CD4-positive, alpha-beta T cell (primary cell): ENCODE results near the gene TNRC6B. TPM values are rescaled to one million over a fixed set of nuclear protein-coding genes. Genes with fewer than 3 reads are reported as not detected.

Source experiments
- ATAC-seq: fragments of 200-7000 bp; cut with Tn5 transposase; one replicate; pipeline ENCODE4 v1.10.0; 2022; ENCODE audit warnings: mild to moderate bottlenecking; ENCODE audit not compliant: poor library complexity
- CTCF ChIA-PET: fragments of 350-600 bp; sonication (Branson Sonifier 250); formaldehyde crosslinking; loops from one replicate; lab custom pipeline; 2021; ENCODE audit warnings: antibody characterized with exemption, inconsistent platforms; lab: Charles Lee
- POLR2A ChIA-PET: fragments of 350-600 bp; sonication (Branson Sonifier 250); formaldehyde crosslinking; loops from one replicate; lab custom pipeline; 2021; ENCODE audit warnings: antibody characterized with exemption, inconsistent platforms; lab: Charles Lee
- DNase-seq, 14 experiments: peaks; one replicate each; pipeline ENCODE4 v3.0.0-alpha.2; 2013 to 2020; ENCODE audit warnings: mixed read lengths in 2 of 14
- H3K27ac ChIP-seq, 2 donors: one replicate each; pipeline versions ENCODE4 v1.5.1 to v1.7.0; 2013; ENCODE audit warnings: low read length in 2 of 2, low read depth in 1 of 2, mild to moderate bottlenecking in 1 of 2
- H3K27me3 ChIP-seq, 2 experiments: 1 replicate in 1 of 2; 2 replicates in 1 of 2; pipeline versions ENCODE4 v1.6.1 to v1.7.0; 2013; ENCODE audit warnings: low read length in 2 of 2, control low read depth in 1 of 2, mild to moderate bottlenecking in 1 of 2, moderate library complexity in 1 of 2; ENCODE audit not compliant: insufficient read depth in 2 of 2, control insufficient read depth in 1 of 2
- H3K36me3 ChIP-seq: one replicate; pipeline ENCODE4 v1.6.1; 2013; ENCODE audit warnings: low read length, control low read depth; ENCODE audit not compliant: insufficient read depth
- H3K4me1 ChIP-seq: one replicate; pipeline ENCODE4 v1.6.1; 2013; ENCODE audit warnings: low read length, control low read depth; ENCODE audit not compliant: insufficient read depth
- H3K4me3 ChIP-seq: one replicate; pipeline ENCODE4 v1.5.1; 2013; ENCODE audit warnings: mild to moderate bottlenecking, low read length, moderate library complexity
- H3K9me3 ChIP-seq, 2 experiments: 1 replicate in 1 of 2; 2 replicates in 1 of 2; pipeline versions ENCODE4 v1.6.1 to v1.7.0; 2013; ENCODE audit warnings: low read length in 2 of 2, mild to moderate bottlenecking in 2 of 2, control low read depth in 1 of 2, moderate library complexity in 1 of 2; ENCODE audit not compliant: control insufficient read depth in 1 of 2, insufficient read depth in 1 of 2
- H3K27ac Mint-ChIP-seq: one replicate; pipeline ENCODE4 v1.8.0; 2020; ENCODE audit warnings: mixed read lengths
- H3K27me3 Mint-ChIP-seq: one replicate; pipeline ENCODE4 v1.8.0; 2021; ENCODE audit warnings: mixed read lengths
- H3K36me3 Mint-ChIP-seq: one replicate; pipeline ENCODE4 v1.8.0; 2021; ENCODE audit warnings: low read depth, mixed read lengths
- H3K4me1 Mint-ChIP-seq: one replicate; pipeline ENCODE4 v1.8.0; 2021; ENCODE audit warnings: low read depth, mixed read lengths
- H3K4me3 Mint-ChIP-seq: one replicate; pipeline ENCODE4 v1.8.0; 2020; ENCODE audit warnings: mild to moderate bottlenecking, mixed read lengths
- H3K9me3 Mint-ChIP-seq: one replicate; pipeline ENCODE4 v1.8.0; 2020; ENCODE audit warnings: mixed read lengths
- intact Hi-C, 2 experiments: fragments of 100-400 bp; cut with DNase I in 1 of 2; cut with micrococcal nuclease in 1 of 2; formaldehyde crosslinking; loops; one replicate each; pipeline versions ENCODE4 v1.15.1 to v1.9.0; 2023 to 2025; cut with DNase I, micrococcal nuclease
- total RNA-seq, 174 experiments: library from RNA in 2 of 174; stranded (reverse) in 2 of 174; gene quantifications; one replicate each; pipeline ENCODE4 v1.2.3 and lab custom pipeline; 2021 to 2026
- TF ChIP-seq, protein P1 (sequence below): fragments of 200-600 bp; IDR thresholded peaks from one replicate; pipeline ENCODE4 v1.8.0; 2022; ENCODE audit warnings: antibody characterized with exemption, mild to moderate bottlenecking

The TNRC6B gene
- total RNA-seq, 2 experiments from 2014 or later = 110 to 111 TPM

DNA sequence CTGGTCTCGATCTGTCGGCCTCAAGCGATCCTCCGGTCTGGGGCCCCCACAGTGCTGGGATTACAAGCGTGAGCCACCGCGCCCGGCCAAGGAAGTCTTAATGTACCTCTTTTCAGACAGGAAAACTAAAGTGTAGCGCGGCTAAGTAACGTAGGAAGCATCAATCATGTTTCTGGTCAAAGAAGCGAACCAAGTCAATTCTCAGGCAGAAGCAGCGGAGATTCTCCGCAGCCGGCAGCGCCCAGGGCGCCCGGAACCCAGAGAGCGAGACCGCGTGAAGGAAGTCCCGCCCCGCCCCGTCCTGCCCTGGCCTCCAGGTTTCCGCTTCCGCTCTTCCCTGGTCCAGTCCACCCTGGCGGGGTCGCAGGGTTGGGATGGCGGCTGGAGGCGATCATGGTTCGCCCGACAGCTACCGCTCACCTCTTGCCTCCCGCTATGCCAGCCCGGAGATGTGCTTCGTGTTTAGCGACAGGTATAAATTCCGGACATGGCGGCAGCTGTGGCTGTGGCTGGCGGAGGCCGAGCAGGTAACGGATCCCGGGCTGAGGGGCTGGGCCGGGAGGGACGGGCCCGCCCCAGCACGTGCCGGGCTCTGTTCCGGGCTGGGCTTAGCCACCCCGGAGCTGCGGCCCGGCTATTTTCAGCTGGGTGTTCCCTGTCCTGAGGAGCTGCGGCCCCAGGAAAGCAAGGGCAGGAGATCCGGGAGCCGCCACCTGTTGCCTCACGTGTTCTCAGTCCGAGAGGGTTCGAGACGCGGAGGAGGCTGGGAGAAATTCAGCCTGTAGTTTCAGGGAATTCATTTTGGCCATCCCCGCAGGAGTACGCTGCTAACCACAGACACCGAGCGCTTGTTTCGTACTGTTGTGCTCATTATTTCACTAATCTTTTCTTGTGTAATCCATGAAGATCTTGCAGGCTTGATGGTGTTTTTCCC, 168.7 kb downstream of the TNRC6B start, which contains the start of gene ADSL:
ADSL (plus strand) TSS at position 316 of the 934 bp plus-strand sequence; CDS start at position 375, 59 bp downstream.
- TF ChIP-seq, protein P1, sequence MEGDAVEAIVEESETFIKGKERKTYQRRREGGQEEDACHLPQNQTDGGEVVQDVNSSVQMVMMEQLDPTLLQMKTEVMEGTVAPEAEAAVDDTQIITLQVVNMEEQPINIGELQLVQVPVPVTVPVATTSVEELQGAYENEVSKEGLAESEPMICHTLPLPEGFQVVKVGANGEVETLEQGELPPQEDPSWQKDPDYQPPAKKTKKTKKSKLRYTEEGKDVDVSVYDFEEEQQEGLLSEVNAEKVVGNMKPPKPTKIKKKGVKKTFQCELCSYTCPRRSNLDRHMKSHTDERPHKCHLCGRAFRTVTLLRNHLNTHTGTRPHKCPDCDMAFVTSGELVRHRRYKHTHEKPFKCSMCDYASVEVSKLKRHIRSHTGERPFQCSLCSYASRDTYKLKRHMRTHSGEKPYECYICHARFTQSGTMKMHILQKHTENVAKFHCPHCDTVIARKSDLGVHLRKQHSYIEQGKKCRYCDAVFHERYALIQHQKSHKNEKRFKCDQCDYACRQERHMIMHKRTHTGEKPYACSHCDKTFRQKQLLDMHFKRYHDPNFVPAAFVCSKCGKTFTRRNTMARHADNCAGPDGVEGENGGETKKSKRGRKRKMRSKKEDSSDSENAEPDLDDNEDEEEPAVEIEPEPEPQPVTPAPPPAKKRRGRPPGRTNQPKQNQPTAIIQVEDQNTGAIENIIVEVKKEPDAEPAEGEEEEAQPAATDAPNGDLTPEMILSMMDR = no peak
- ChIA-PET POLR2A (interaction anchor here (0.5 to 5.4 kb wide), 25 partner anchors 12 to 947 kb away, joined by 3 to 105 read pairs (median 4); partner anchors contain the start of genes ATF4, TAB1 and TNRC6B), CTCF (interaction anchor here (0.7 to 3.9 kb wide), 18 partner anchors 12 to 789 kb away, joined by 3 to 37 read pairs (median 4); partner anchors contain the start of gene TNRC6B)
- no peaks in the 10 kb centered on the region for H3K9me3 ChIP-seq
- peak within 1 kb of the TSS; percentile 81 to 89 for H3K27ac ChIP-seq
- DNase-seq = peak; percentile 72 to 91 (median 80)
- H3K27ac Mint-ChIP-seq = peak within 1 kb of the TSS; percentile 98
- peaks cover 65% of the 10 kb centered on the region for H3K4me1 ChIP-seq
- H3K4me1 Mint-ChIP-seq = peaks cover 52% of the 10 kb centered on the region
- ATAC-seq = peak; percentile 74
- no peaks in the 10 kb centered on the region for H3K27me3 Mint-ChIP-seq
- H3K4me3 Mint-ChIP-seq = peak within 1 kb of the TSS; percentile 96
- H3K36me3 Mint-ChIP-seq = peaks cover 36% of the 10 kb centered on the region
- H3K9me3 Mint-ChIP-seq = no peaks in the 10 kb centered on the region
- H3K4me3 ChIP-seq = peak within 1 kb of the TSS; percentile 91
- peaks cover 31% of the 10 kb centered on the region for H3K36me3 ChIP-seq
- H3K27me3 ChIP-seq = no peaks in the 10 kb centered on the region
- intact Hi-C loops = loop anchor here (1.0 to 5.0 kb wide), 11 partner anchors 11 to 812 kb away; partner anchors contain the start of gene TNRC6B (in 2 of the 2)

DNA sequence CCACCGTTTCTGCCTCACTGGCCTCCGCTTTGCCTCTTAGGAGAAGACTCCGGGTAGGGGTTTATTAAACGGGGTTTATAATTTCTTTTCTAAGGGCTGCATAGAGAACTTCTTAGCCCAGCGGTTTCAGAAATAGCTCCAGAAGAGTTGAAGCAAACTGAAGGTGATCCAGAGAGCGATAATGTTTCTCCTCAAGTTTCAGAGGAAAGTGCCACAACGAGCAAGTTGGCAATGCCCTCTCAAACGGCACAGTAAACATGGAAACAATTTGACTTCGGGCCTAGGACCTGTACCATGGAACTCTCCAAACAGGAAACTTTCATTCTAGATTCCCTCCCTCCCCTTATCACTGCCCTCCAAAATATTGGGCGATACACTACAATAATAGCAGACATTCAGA, 169.6 kb downstream of the TNRC6B start:
- ChIA-PET CTCF (interaction anchor here (0.6 to 3.9 kb wide), 56 partner anchors 8 to 812 kb away, joined by 3 to 37 read pairs (median 4); partner anchors contain the start of gene TNRC6B), POLR2A (interaction anchor here (0.5 to 5.4 kb wide), 18 partner anchors 13 to 368 kb away, joined by 3 to 105 read pairs (median 4); partner anchors contain the start of gene TNRC6B)
- peaks cover 38% of the 10 kb centered on the region for H3K36me3 ChIP-seq
- Mint-ChIP-seq H3K36me3 (peaks cover 43% of the 10 kb centered on the region), H3K9me3 (no peaks in the 10 kb centered on the region), H3K27me3 (no peaks in the 10 kb centered on the region), H3K4me3 (peak overlapping the region; percentile 96), H3K4me1 (peaks cover 44% of the 10 kb centered on the region), H3K27ac (peak overlapping the region; percentile 98)
- ATAC-seq (no peak), DNase-seq (no peak)
- TF ChIP-seq, protein P1 = no peak
- peak overlapping the region; percentile 91 for H3K4me3 ChIP-seq
- no peaks in the 10 kb centered on the region for H3K9me3 ChIP-seq
- intact Hi-C loops = loop anchor here (2.0 to 5.0 kb wide), 9 partner anchors 40 to 405 kb away; partner anchors contain the start of gene TNRC6B (in 2 of the 2)
- H3K27ac ChIP-seq = peak overlapping the region; percentile 81 to 89
- peaks cover 58% of the 10 kb centered on the region for H3K4me1 ChIP-seq
- H3K27me3 ChIP-seq = no peaks in the 10 kb centered on the region

DNA sequence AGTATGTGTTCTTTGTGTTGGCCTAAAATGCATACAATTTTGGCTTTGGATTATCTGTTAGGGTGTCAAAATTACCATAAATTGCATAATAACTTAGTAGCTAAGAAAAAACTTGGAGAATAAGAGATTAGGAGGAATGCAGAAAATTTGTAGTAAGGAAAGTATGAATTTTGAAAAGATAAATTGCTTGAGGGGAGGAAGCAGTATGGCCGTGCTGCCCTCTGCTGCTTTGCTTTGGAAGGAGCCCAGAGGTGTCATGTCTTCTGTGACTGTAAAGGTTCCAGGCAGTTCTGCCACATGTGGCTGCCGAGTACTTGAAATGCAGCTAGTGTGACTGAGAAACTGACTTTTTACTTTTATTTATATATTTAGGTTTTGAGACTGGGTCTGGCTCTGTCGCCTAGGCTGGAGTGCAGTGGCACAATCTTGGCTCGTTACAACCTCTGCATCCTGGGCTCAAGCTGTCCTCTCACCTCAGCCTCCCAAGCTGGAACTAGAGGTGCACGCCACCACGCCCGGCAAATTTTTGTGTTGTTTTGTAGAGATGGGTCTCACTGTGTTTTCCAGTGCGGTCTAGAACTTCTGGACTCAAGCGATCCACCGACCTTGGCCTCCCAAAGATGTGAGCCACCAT, 170.4 kb downstream of the TNRC6B start:
- intact Hi-C loops = loop anchor here (1.0 to 5.0 kb wide), 9 partner anchors 24 to 814 kb away; no protein-coding TSS in a partner anchor
- ATAC-seq (peak; percentile 49), DNase-seq (peak; percentile 54 to 85 (median 64))
- Histone ChIP-seq H3K9me3 (no peaks in the 10 kb centered on the region), H3K36me3 (peaks cover 46% of the 10 kb centered on the region), H3K4me3 (peak overlapping the region; percentile 91), H3K27ac (peak overlapping the region in 1 of 2 donors; percentile 89), H3K27me3 (no peaks in the 10 kb centered on the region), H3K4me1 (peaks cover 50% of the 10 kb centered on the region)
- POLR2A ChIA-PET = interaction anchor here (0.6 to 5.4 kb wide), 17 partner anchors 13 to 368 kb away, joined by 3 to 105 read pairs (median 4); partner anchors contain the start of gene TNRC6B
- Mint-ChIP-seq H3K4me3 (peak overlapping the region; percentile 96), H3K36me3 (peaks cover 52% of the 10 kb centered on the region), H3K4me1 (peaks cover 42% of the 10 kb centered on the region), H3K27ac (peak overlapping the region; percentile 98), H3K27me3 (no peaks in the 10 kb centered on the region), H3K9me3 (no peaks in the 10 kb centered on the region)
- TF ChIP-seq, protein P1 = peak; percentile 93
- CTCF ChIA-PET = interaction anchor here (0.6 to 3.9 kb wide), 66 partner anchors 8 to 813 kb away, joined by 3 to 37 read pairs (median 4); partner anchors contain the start of gene TNRC6B
